ENCODE measurements around the gene SESN1.
"Not testable (repeated sequence)": the region's sequence is repeated elsewhere in the genome, so short reads cannot be mapped to it uniquely, and the experiment has no call there.

Gene SESN1

DNA sequence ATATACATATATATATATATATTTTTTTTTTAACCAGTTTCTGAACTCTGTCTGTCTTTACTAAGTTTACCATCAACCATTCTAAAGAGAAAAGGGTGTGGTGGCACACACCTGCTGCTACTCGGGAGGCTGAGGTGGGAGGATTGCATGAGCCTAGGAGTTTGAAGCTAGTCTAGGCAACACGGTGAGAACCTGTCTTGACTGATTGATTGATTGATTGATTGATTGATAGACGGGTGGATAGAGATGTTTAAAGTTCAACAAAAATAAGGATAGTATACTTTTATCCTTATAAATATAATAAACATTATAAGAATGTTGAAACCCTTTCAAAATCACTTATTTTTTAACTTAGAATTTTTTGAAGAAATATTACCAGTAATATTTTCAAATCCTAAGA, 30.9 kb upstream of the SESN1 start:
- ChIA-PET CTCF (no interaction called here), POLR2A (no interaction called here)
- DNase-seq (ENCODE audit: low read depth, low spot score): no peak
- H3K4me3 ChIP-seq (ENCODE audit: low read depth, low read length): no peak overlapping the region
- TF ChIP-seq, protein P1, sequence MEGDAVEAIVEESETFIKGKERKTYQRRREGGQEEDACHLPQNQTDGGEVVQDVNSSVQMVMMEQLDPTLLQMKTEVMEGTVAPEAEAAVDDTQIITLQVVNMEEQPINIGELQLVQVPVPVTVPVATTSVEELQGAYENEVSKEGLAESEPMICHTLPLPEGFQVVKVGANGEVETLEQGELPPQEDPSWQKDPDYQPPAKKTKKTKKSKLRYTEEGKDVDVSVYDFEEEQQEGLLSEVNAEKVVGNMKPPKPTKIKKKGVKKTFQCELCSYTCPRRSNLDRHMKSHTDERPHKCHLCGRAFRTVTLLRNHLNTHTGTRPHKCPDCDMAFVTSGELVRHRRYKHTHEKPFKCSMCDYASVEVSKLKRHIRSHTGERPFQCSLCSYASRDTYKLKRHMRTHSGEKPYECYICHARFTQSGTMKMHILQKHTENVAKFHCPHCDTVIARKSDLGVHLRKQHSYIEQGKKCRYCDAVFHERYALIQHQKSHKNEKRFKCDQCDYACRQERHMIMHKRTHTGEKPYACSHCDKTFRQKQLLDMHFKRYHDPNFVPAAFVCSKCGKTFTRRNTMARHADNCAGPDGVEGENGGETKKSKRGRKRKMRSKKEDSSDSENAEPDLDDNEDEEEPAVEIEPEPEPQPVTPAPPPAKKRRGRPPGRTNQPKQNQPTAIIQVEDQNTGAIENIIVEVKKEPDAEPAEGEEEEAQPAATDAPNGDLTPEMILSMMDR (IDR thresholded peaks at IDR 0.05; ENCODE audit: insufficient read depth, low read length, missing control alignments): no peak

GRCh38 chr6:109124219-109124618, 29.6 kb upstream of the SESN1 start:
- POLR2A ChIA-PET: no interaction called here
- CTCF ChIA-PET: no interaction called here
- H3K4me3 ChIP-seq (ENCODE audit: low read depth, low read length): no peak overlapping the region
- TF ChIP-seq, protein P1 (IDR thresholded peaks at IDR 0.05; ENCODE audit: insufficient read depth, low read length, missing control alignments): no peak
- no peak for DNase-seq (ENCODE audit: low read depth, low spot score)

- CTCF ChIA-PET: no interaction called here
- H3K4me3 ChIP-seq (ENCODE audit: low read depth, low read length): no peak overlapping the region
- POLR2A ChIA-PET: no interaction called here
- DNase-seq (ENCODE audit: low read depth, low spot score): no peak
- TF ChIP-seq, protein P1 (IDR thresholded peaks at IDR 0.05; ENCODE audit: insufficient read depth, low read length, missing control alignments): no peak
These were observed 26.8 kb upstream of the SESN1 start for GRCh38 chr6:109121411-109121810.

GRCh38 chr6:109118871-109119354, 24.3 kb upstream of the SESN1 start:
- DNase-seq (ENCODE audit: low read depth, low spot score): no peak
- TF ChIP-seq, protein P1 (IDR thresholded peaks at IDR 0.05; ENCODE audit: insufficient read depth, low read length, missing control alignments): no peak
- ChIA-PET CTCF (no interaction called here), POLR2A (no interaction called here)
- no peak overlapping the region for H3K4me3 ChIP-seq (ENCODE audit: low read depth, low read length)

- TF ChIP-seq, protein P1 (IDR thresholded peaks at IDR 0.05; ENCODE audit: insufficient read depth, low read length, missing control alignments): no peak
- no peak overlapping the region for H3K4me3 ChIP-seq (ENCODE audit: low read depth, low read length)
- DNase-seq (ENCODE audit: low read depth, low spot score): no peak
- CTCF ChIA-PET: no interaction called here
- POLR2A ChIA-PET: no interaction called here
These were observed 23.7 kb upstream of the SESN1 start for GRCh38 chr6:109118337-109118736.

DNA sequence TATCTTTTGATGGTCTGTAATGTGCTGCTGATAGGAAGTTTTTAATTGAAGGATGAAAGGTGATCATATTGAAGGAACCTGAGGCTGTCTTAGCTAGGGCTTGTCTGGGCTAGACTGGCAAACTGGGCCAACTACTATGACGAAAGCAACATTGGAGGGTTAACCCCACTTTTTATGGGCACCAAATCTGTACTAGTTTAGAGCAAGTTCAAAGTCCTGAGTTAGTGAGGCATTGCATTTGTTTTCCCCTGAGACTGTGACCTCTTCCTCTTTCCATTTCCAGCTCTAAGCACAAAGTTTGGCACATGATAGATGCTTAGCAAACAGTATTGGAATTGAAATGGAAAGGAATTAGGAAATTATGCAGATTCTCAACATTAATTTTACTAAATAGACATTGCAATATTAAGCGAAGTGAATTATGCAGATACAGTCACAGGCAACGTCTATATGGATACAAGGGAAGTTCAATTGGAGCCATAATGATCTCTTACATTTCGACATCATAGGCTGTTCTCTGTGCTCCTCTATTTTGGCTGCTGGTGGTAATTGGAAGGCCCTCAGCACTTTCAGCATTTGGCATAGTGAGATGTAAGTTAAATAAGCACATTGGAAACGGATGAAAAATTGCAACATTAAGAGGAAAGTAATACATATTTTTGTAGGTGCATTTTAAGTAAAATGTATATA, 22.8 kb upstream of the SESN1 start:
- no peak for DNase-seq (ENCODE audit: low read depth, low spot score)
- ChIA-PET CTCF (no interaction called here), POLR2A (no interaction called here)
- no peak overlapping the region for H3K4me3 ChIP-seq (ENCODE audit: low read depth, low read length)
- TF ChIP-seq, protein P1 (IDR thresholded peaks at IDR 0.05; ENCODE audit: insufficient read depth, low read length, missing control alignments): no peak

- CTCF ChIA-PET, POLR2A ChIA-PET: not testable (repeated sequence)
These were observed 18.0 kb upstream of the SESN1 start for GRCh38 chr6:109112663-109113062.

DNA sequence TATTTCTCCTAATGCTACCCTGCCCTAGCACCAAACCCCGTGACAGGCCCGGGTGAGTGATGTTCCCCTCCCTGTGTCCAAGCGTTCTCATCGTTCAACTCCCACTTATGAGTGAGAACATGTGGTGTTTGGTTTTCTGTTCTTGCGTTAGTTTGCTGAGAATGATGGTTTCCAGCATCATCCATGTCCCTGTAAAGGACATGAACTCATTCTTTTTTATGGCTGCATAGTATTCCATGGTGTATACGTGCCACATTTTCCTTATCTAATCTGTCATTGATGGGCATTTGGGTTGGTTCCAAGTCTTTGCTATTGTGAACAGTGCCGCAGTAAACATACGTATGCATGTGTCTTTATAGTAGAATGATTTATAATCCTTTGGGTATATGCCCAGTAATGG, 15.0 kb upstream of the SESN1 start:
- CTCF ChIA-PET; DNase-seq (ENCODE audit: low read depth, low spot score); H3K4me3 ChIP-seq (ENCODE audit: low read depth, low read length); POLR2A ChIA-PET: not testable (repeated sequence)

More at GRCh38 chr6:109112663-109113062, 18.0 kb upstream of the SESN1 start:
- not testable (repeated sequence) for DNase-seq (ENCODE audit: low read depth, low spot score); H3K4me3 ChIP-seq (ENCODE audit: low read depth, low read length)
